Stimulated activated CD8-positive, alpha-beta memory T cell treated with anti-CD3 and anti-CD28 coated beads, Interleukin-15, amount 100 ng/mL, for 4 hours (primary cell): ENCODE measurements around the gene CFAP206.
A peak's percentile ranks its signal among the peaks of the same experiment; 100 is the strongest.
"Not testable (repeated sequence)": the region's sequence is repeated elsewhere in the genome, so short reads cannot be mapped to it uniquely, and the experiment has no call there.

Experiments used
- DNase-seq, 2 donors: peaks; one replicate each; pipeline ENCODE4 v3.0.0-alpha.2; 2020; ENCODE audit warnings: low read depth in 2 of 2

Gene CFAP206

DNA sequence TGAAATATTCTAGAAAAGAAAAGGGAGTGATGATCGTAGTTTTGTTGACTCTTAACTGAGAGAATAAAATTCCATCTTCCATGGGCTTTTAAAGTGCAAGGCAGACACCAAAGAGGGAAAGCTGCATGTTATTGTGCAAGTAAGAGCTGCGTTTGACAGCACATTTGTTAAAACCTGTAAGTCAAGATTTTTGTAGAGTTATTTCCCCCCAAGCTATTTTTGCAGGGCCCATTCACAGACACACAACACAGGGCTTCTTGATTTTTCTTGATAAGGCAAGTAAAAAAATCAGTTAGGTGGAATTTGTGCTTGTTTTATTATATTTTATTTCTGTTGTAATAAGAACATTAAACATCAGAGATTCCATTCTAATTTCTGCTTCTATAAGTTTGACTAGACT, 13.8 kb downstream of the CFAP206 start:
- no peak for DNase-seq

DNA sequence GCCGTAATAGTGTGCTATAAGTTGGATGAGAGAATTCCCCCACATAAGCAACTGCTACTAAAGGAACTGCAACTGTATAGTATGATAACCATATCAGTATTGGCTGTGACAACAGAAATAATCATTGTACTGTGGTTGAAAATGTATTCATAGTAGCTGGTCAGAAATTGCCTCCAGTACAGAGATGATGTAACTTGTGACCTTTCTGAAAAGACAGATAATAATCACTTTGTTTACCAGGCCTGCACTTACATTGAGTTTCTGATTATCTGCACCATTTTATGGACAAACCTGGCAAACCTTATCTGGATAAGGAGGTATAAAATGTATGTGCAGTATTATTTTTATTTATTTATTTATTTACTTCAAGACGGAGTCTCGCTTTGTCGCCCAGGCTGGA, 19.0 kb downstream of the CFAP206 start:
- no peak for DNase-seq

GRCh38 chr6:87430499-87430898, 22.7 kb downstream of the CFAP206 start:
- no peak for DNase-seq

- DNase-seq, result no peak
Measured at GRCh38 chr6:87431263-87431662, 23.5 kb downstream of the CFAP206 start.

GRCh38 chr6:87436435-87436834, 28.7 kb downstream of the CFAP206 start:
- DNase-seq, result no peak

GRCh38 chr6:87441711-87442110, 33.9 kb downstream of the CFAP206 start:
- DNase-seq, result no peak

DNA sequence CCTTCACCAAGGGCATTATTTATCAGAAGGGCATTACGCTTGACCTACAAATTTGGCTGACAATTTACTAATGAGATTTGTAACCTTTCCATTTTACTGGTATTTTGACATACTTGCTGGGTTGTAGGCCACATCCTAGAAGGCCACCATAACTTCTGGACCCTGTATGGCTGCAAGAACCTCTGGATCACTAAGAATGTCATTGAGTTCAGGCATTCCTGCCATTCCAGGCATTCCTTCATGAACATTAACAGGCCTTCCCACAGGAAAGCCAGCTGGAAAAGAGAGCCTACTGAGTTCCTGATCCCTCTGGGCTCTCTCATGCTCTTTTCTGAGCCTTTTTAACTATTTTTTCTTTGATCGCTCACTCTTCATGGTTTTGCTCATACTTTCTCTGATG, 36.6 kb downstream of the CFAP206 start:
- DNase-seq, result no peak

DNA sequence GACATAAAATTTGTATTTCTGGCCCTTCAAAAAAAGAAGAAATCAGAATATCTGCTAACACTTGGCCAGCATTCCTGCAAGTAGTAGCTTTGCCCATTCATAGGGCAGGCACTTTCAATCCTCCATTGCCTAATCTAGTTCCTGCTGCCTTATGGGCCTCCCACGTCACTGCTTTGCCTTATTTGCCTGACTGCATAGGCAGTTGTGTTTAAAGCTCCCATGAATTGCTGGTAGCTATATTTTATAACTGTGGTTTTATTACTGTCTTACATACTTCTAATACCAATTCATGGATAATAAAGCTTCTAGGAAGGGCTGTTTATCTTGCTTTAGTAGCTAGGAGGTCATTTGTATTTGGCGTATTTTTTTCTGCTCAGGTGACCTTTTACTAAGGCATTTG, 57.3 kb downstream of the CFAP206 start:
- no peak for DNase-seq

- peak; percentile 76 to 78 for DNase-seq
Measured at GRCh38 chr6:87472525-87473418, 65.0 kb downstream of the CFAP206 start, which contains the start of gene SLC35A1. TSS of gene SLC35A1 (plus strand) at chr6:87472974. CDS start at chr6:87473004, 30 bp downstream.

GRCh38 chr6:87473419-87473903, 65.7 kb downstream of the CFAP206 start:
- DNase-seq, result no peak

DNA sequence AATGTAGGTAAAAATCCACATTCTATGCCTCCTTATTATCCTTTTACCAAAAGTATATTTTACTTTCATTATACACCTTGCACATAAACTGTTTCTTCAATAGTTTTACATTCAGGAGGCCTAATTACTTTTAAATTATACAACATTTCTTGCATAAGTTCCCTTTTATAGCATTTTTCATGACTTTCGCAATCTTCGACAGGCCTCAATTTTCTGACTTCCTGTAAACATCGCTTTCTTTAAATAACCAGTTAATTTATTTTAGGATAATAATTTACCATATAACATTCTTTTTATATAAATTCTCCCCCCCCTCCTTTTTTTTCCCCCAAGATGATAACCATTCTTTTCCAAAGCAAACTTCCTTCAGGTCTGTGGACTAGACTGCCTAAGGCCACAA, 74.2 kb downstream of the CFAP206 start:
- no peak for DNase-seq

DNA sequence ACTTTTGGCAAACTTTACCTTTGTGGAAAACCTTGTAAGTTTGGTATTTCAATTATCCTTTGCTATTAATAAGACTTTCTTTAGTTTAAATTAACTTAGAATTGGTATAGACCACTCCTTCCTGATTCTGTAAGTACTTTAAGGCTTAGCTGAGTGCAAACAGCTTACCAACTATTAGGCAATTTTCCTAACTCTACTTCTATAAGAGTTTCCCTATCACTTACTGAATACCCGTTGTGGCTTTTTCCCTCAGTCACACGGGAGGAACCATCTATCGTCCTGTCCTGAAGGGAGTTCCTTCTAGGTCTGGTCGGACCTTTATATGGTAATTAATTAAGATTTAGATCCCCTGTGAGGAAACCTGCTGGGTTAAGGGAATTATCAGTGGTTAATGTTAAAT, 74.6 kb downstream of the CFAP206 start:
- no peak for DNase-seq

GRCh38 chr6:87483929-87484328, 76.2 kb downstream of the CFAP206 start:
- no peak for DNase-seq

- DNase-seq, result no peak
Measured at GRCh38 chr6:87484491-87484890, 76.7 kb downstream of the CFAP206 start.

- no peak for DNase-seq
Measured at GRCh38 chr6:87487555-87487954, 79.8 kb downstream of the CFAP206 start.

- DNase-seq, result not testable (repeated sequence)
Measured at GRCh38 chr6:87489326-87489725, 81.6 kb downstream of the CFAP206 start.

DNA sequence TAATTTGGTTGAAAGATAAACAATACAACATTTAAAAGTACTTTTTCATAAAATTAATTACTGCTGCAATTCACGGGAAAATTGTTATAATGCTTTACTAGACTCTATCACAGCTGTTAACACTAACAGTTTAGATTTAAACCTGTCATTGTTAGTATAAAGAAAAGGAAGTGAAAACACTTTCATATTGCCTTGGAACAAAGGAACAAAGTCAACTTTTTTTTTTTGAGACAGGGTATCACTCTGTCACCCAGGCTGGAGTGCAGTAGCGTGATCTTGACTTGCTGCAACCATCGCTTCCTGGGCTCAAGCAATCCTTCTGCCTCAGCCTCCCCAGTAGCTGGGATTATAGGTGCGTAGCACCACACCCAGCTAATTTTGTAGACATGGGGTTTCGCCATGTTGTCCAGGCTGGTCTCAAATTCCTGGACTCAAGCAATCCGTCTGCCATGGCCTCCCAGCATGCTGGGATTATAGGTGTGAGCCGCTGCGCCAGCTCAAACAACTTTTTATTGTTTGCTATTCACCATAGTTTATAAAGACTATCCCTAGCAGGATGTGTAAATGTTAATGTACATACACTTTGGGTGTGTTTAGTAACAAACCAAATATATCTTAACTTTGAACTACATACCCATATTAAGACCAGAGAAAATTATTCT, 87.1 kb downstream of the CFAP206 start:
- no peak for DNase-seq

DNA sequence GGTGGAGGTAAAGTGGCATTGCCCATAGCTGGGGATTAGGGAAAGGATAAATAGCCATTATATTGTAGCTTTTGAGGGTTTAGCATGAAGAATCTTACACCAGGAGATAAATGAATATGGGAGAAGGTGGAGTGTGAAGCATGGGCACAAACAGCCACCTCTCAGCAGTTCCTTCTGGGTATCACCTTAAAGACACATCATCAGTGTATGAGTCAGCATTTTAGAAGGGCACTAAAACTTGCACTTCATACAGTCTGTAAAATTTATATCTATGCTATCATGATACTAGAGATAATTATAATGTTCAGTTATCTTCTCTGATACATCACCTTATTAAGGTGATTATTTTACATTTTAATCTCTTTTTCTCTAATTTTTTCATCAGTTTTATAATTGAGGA, 90.3 kb downstream of the CFAP206 start:
- no peak for DNase-seq

- DNase-seq, result no peak
Measured at GRCh38 chr6:87501809-87502572, 94.2 kb downstream of the CFAP206 start.

DNA sequence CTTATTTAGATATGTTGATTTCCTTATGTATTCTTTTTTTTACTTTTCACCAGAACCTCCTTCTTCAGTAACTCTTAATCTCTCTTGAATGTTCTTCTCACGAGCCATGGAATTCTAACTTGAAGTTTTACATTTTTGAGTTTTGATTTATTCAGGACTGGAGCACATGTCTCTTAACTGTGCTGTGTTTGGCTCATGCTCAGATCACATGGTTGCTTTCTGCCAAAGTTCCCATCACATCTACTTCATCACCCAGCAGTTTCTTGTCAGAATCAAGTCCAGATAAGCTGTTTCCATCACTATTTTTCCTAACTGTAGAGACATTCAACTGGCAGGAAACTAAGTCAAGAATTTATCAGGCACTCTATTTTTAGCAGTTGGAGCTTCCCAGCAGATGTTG, 96.7 kb downstream of the CFAP206 start:
- DNase-seq, result no peak
